ENCODE data around the gene SESTD1. TPM values are rescaled to one million over a fixed set of nuclear protein-coding genes. Genes with fewer than 3 reads are reported as not detected.

SESTD1 gene
- total RNA-seq, 3 donors from 2014 or later: 54.1 to 137 (median 54.9) TPM

- Histone ChIP-seq H3K4me1 (no peaks in the 10 kb centered on the region), H3K36me3 (peaks cover 5% of the 10 kb centered on the region), H3K9me3 (no peaks in the 10 kb centered on the region), H3K27me3 (no peaks in the 10 kb centered on the region), H3K4me3 (no peak overlapping the region), H3K27ac (peak overlapping the region in 1 of 2 donors; percentile 45)
- intact Hi-C loops (cut with DNase I; ENCODE audit: low total_unique reads): no loop called here
- TF ChIP-seq POLR2A (IDR thresholded peaks at IDR 0.05) (no peak), POLR2AphosphoS5 (IDR thresholded peaks at IDR 0.05) (peak in 1 of 3 donors; percentile 41), CTCF (IDR thresholded peaks at IDR 0.05) (no peak)
- peak in 1 of 2 donors; percentile 45 for DNase-seq (ENCODE audit: low spot score in 2 of 2)
These were observed 157.8 kb downstream of the SESTD1 start for GRCh38 chr2:179106676-179107428.

GRCh38 chr2:179106342-179106675 is 158.3 kb downstream of the SESTD1 start:
- Histone ChIP-seq H3K9me3 (no peaks in the 10 kb centered on the region), H3K27ac (peak overlapping the region in 1 of 2 donors; percentile 45), H3K27me3 (no peaks in the 10 kb centered on the region), H3K36me3 (peaks cover 5% of the 10 kb centered on the region), H3K4me3 (no peak overlapping the region), H3K4me1 (no peaks in the 10 kb centered on the region)
- intact Hi-C loops (cut with DNase I; ENCODE audit: low total_unique reads): no loop called here
- DNase-seq (ENCODE audit: low spot score in 2 of 2): no peak
- no peak for TF ChIP-seq CTCF (IDR thresholded peaks at IDR 0.05)
- no peak for TF ChIP-seq POLR2AphosphoS5 (IDR thresholded peaks at IDR 0.05)
- TF ChIP-seq POLR2A (IDR thresholded peaks at IDR 0.05): no peak

GRCh38 chr2:179104736-179105135 is 159.9 kb downstream of the SESTD1 start:
- H3K4me1 ChIP-seq: no peaks in the 10 kb centered on the region
- no peaks in the 10 kb centered on the region for H3K9me3 ChIP-seq
- DNase-seq (ENCODE audit: low spot score in 2 of 2): no peak
- H3K4me3 ChIP-seq: no peak overlapping the region
- intact Hi-C loops (cut with DNase I; ENCODE audit: low total_unique reads): no loop called here
- no peak for TF ChIP-seq CTCF (IDR thresholded peaks at IDR 0.05)
- TF ChIP-seq POLR2A (IDR thresholded peaks at IDR 0.05): no peak
- TF ChIP-seq POLR2AphosphoS5 (IDR thresholded peaks at IDR 0.05): no peak
- H3K27me3 ChIP-seq: no peaks in the 10 kb centered on the region
- H3K36me3 ChIP-seq: peaks cover 5% of the 10 kb centered on the region
- no peak overlapping the region for H3K27ac ChIP-seq

- H3K27ac ChIP-seq: no peak overlapping the region
- H3K4me3 ChIP-seq: no peak overlapping the region
- intact Hi-C loops (cut with DNase I; ENCODE audit: low total_unique reads): no loop called here
- no peaks in the 10 kb centered on the region for H3K36me3 ChIP-seq
- H3K27me3 ChIP-seq: no peaks in the 10 kb centered on the region
- H3K4me1 ChIP-seq: no peaks in the 10 kb centered on the region
- DNase-seq (ENCODE audit: low spot score in 2 of 2): no peak
- peaks cover 1 to 2% of the 10 kb centered on the region in 2 donors for H3K9me3 ChIP-seq
- TF ChIP-seq CTCF (IDR thresholded peaks at IDR 0.05): no peak
- no peak for TF ChIP-seq POLR2AphosphoS5 (IDR thresholded peaks at IDR 0.05)
- no peak for TF ChIP-seq POLR2A (IDR thresholded peaks at IDR 0.05)
These were observed 166.4 kb downstream of the SESTD1 start for GRCh38 chr2:179098080-179098689.

GRCh38 chr2:179097131-179097530 is 167.5 kb downstream of the SESTD1 start:
- intact Hi-C loops (cut with DNase I; ENCODE audit: low total_unique reads): no loop called here

More at GRCh38 chr2:179097131-179097530, 167.5 kb downstream of the SESTD1 start:
- Histone ChIP-seq H3K36me3 (no peaks in the 10 kb centered on the region), H3K4me1 (no peaks in the 10 kb centered on the region), H3K27me3 (no peaks in the 10 kb centered on the region), H3K27ac (no peak overlapping the region), H3K9me3 (peaks cover 4 to 8% of the 10 kb centered on the region in 2 donors), H3K4me3 (no peak overlapping the region)
- TF ChIP-seq POLR2A (IDR thresholded peaks at IDR 0.05): no peak
- no peak for TF ChIP-seq CTCF (IDR thresholded peaks at IDR 0.05)
- no peak for TF ChIP-seq POLR2AphosphoS5 (IDR thresholded peaks at IDR 0.05)
- no peak for DNase-seq (ENCODE audit: low spot score in 2 of 2)
